Measurements from ENCODE around the gene SMIM35. TPM values are rescaled to one million over a fixed set of nuclear protein-coding genes. Genes with fewer than 3 reads are reported as not detected.

The SMIM35 gene
- total and polyA plus RNA-seq, 4 experiments from 2014 or later: 0.21 to 0.76 (median 0.50) TPM

DNA sequence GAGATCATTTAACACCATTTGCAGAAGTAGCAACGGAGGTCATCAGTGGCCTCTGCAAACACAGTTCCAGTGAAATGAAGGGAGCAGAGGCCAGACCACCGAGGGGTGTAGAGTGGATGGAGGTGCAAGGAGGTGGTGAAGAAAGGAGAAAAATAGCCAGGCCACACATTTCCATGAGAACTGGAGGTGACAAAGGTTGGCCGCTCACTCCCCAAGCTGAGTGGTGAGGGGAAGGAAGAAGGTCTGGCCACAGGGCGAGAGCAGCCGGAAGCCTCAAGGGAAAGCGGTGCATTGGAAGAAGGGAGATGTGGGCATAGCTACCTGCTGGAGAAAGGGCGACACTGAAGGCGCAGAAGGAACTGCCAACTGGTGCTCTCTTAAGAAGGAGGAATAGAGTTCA, 30.0 kb downstream of the SMIM35 start:
- no peaks in the 10 kb centered on the region for H3K9me3 ChIP-seq (ENCODE audit: control insufficient read depth in 1 of 2, low read length in 2 of 2)
- no peak overlapping the region for H3K4me3 ChIP-seq (ENCODE audit: low read length in 2 of 2)
- H3K27ac Mint-ChIP-seq: no peak overlapping the region
- DNase-seq: no peak
- no peaks in the 10 kb centered on the region for H3K36me3 ChIP-seq (ENCODE audit: insufficient read depth, low read length)
- H3K27me3 Mint-ChIP-seq: peaks cover 2% of the 10 kb centered on the region in 2 donors
- ChIA-PET CTCF (ENCODE audit: partially characterized antibody) (interaction anchor here (7.0 to 12.0 kb wide), 5 partner anchors 56 to 249 kb away, joined by 127 to 400 read pairs (median 211); partner anchors contain the start of gene IL10RA), POLR2A (ENCODE audit: partially characterized antibody) (interaction anchor here (1.2 kb wide), 1 partner anchor 222 kb away, joined by 3 read pairs; no protein-coding TSS in a partner anchor)
- H3K4me1 ChIP-seq (ENCODE audit: insufficient read depth, low read length): peaks cover 19% of the 10 kb centered on the region
- intact Hi-C loops (cut with micrococcal nuclease): no loop called here
- H3K36me3 Mint-ChIP-seq: no peaks in the 10 kb centered on the region
- no peaks in the 10 kb centered on the region for H3K9me3 Mint-ChIP-seq
- no peak overlapping the region for H3K4me3 Mint-ChIP-seq
- H3K27me3 ChIP-seq (ENCODE audit: insufficient read depth, low read length): no peaks in the 10 kb centered on the region
- no peak overlapping the region for H3K27ac ChIP-seq (ENCODE audit: low read depth, low read length)
- H3K4me1 Mint-ChIP-seq: peaks cover 13 to 22% (median 17%) of the 10 kb centered on the region in 4 donors

DNA sequence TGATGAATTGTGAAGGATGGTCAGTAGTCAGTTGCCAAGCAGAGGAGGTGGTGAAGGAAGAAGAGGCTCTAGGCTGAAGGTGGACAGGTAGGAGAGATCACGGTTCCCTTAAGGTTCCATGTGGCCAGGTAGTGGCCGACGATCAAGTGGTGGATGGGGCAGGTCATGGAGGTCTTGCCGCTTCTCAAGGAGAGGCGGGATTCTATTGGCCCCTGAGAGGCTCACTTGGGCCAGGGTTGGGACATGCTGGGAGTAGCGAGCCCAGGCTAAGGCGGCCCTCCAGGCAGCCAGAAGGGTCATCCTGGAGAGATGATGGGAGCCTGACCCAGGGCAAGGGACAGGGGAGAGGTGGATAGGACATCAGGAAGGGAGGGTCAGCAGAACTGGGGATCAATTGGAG, 30.8 kb downstream of the SMIM35 start:
- Histone ChIP-seq H3K27me3 (ENCODE audit: insufficient read depth, low read length) (no peaks in the 10 kb centered on the region), H3K36me3 (ENCODE audit: insufficient read depth, low read length) (no peaks in the 10 kb centered on the region), H3K4me1 (ENCODE audit: insufficient read depth, low read length) (peaks cover 27% of the 10 kb centered on the region), H3K9me3 (ENCODE audit: control insufficient read depth in 1 of 2, low read length in 2 of 2) (no peaks in the 10 kb centered on the region), H3K27ac (ENCODE audit: low read depth, low read length) (no peak overlapping the region), H3K4me3 (ENCODE audit: low read length in 2 of 2) (no peak overlapping the region)
- Mint-ChIP-seq H3K27me3 (peaks cover 2% of the 10 kb centered on the region in 2 donors), H3K36me3 (no peaks in the 10 kb centered on the region), H3K27ac (peak overlapping the region in 2 of 7 donors; percentile 39 to 61), H3K4me3 (no peak overlapping the region), H3K9me3 (no peaks in the 10 kb centered on the region), H3K4me1 (peaks cover 21 to 31% (median 25%) of the 10 kb centered on the region in 4 donors)
- intact Hi-C loops (cut with micrococcal nuclease): no loop called here
- DNase-seq: no peak
- CTCF ChIA-PET (ENCODE audit: partially characterized antibody): interaction anchor here (1.1 to 12.0 kb wide), 6 partner anchors 55 to 630 kb away, joined by 3 to 400 read pairs (median 182); partner anchors contain the start of gene IL10RA
- POLR2A ChIA-PET (ENCODE audit: partially characterized antibody): interaction anchor here (1.2 to 20.3 kb wide), 2 partner anchors 57 to 222 kb away, joined by 3 to 1775 read pairs; partner anchors contain the start of gene IL10RA

DNA sequence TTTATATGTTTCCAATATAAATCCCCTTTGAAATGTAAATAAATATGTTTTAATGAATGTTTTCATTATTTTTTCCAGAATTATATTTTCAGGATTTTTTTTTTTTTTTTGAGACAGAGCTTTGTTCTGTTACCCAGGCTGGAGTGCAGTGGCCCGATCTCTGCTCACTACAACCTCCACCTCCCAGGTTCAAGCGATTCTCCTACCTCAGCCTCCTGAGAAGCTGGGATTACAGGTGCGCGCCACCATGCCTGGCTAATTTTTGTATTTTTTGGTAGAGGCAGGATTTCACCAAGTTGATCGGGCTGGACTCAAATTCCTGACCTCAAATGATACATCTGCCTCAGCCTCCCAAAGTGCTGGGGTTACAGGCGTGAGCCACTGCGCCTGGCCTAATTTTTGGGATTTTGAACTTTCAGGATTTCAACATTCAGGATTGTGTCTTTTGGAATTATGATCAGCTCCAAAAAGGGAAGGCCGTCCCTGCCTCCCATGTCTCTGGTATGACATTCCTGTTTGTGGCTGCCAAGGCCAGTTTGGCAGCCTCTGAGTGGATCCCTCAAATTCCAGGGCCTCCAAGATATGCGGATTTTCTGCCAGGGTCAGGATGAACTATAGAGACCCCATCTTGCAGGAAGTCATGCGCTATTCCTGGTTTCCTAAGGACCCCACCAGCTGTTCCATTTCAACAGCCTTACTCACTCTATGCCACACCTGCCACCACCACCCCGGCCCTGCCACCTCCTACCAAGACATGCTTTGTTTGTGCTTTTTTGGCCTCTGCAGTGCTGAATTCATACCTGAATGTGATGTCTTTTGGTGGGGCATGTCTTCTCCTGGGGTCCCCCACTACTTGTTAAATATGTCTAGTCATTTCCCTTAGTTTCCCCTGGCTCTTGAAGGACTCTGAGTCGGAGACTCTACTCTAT, 31.8 kb downstream of the SMIM35 start:
- ChIA-PET CTCF (ENCODE audit: partially characterized antibody) (interaction anchor here (0.7 to 12.0 kb wide), 20 partner anchors 10 to 629 kb away, joined by 3 to 400 read pairs (median 16); partner anchors contain the start of genes IL10RA and TMPRSS13), POLR2A (ENCODE audit: partially characterized antibody) (interaction anchor here (1.1 to 20.3 kb wide), 3 partner anchors 56 to 239 kb away, joined by 5 to 1775 read pairs (median 39); partner anchors contain the start of gene IL10RA)
- Histone ChIP-seq H3K9me3 (ENCODE audit: control insufficient read depth in 1 of 2, low read length in 2 of 2) (no peaks in the 10 kb centered on the region), H3K27ac (ENCODE audit: low read depth, low read length) (no peak overlapping the region), H3K36me3 (ENCODE audit: insufficient read depth, low read length) (no peaks in the 10 kb centered on the region), H3K4me3 (ENCODE audit: low read length in 2 of 2) (no peak overlapping the region), H3K4me1 (ENCODE audit: insufficient read depth, low read length) (peaks cover 37% of the 10 kb centered on the region), H3K27me3 (ENCODE audit: insufficient read depth, low read length) (no peaks in the 10 kb centered on the region)
- Mint-ChIP-seq H3K4me1 (peaks cover 28 to 40% (median 34%) of the 10 kb centered on the region in 4 donors), H3K9me3 (no peaks in the 10 kb centered on the region), H3K27me3 (peaks cover 2% of the 10 kb centered on the region in 2 donors), H3K36me3 (no peaks in the 10 kb centered on the region), H3K27ac (peak overlapping the region in 3 of 7 donors; percentile 20 to 55 (median 23)), H3K4me3 (no peak overlapping the region)
- DNase-seq: no peak
- intact Hi-C loops (cut with micrococcal nuclease): no loop called here

DNA sequence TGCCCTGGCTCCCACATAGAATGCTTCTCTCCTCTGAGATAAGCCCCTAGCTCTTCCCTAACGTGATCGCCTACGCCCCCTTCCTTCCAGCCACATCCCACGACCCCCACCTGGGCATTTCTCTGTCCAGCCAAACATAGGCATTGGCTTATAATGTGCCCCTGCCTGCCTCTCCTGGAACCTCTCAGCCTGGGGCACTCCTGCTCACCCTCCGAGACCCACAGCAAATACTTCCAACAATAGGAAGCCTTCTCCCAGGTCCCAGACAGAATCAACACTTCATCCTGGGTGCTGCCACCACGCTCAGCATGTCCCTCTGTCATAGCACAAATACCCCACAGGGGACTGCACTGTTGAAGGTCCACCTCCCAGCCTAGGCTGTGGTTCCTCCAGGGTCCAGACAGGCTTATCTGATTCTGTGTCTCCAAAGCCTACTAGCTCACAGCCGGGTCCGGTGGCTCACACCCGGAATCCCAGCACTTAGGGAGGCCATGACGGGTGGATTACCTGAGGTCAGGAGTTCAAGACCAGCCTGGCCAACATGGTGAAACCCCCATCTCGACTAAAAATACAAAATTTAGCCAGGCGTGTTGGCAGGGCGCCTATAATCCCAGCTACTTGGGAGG, 34.1 kb downstream of the SMIM35 start:
- peak overlapping the region in 7 of 8 donors; percentile 34 to 71 (median 63) for H3K4me3 Mint-ChIP-seq
- Histone ChIP-seq H3K4me1 (ENCODE audit: insufficient read depth, low read length) (peaks cover 59% of the 10 kb centered on the region), H3K36me3 (ENCODE audit: insufficient read depth, low read length) (no peaks in the 10 kb centered on the region), H3K27ac (ENCODE audit: low read depth, low read length) (peak overlapping the region; percentile 48), H3K9me3 (ENCODE audit: control insufficient read depth in 1 of 2, low read length in 2 of 2) (no peaks in the 10 kb centered on the region), H3K27me3 (ENCODE audit: insufficient read depth, low read length) (no peaks in the 10 kb centered on the region), H3K4me3 (ENCODE audit: low read length in 2 of 2) (no peak overlapping the region)
- ChIA-PET CTCF (ENCODE audit: partially characterized antibody) (interaction anchor here (0.6 to 12.0 kb wide), 43 partner anchors 8 to 627 kb away, joined by 3 to 400 read pairs (median 8); partner anchors contain the start of genes FXYD2, IL10RA, TMPRSS13 and TMPRSS4), POLR2A (ENCODE audit: partially characterized antibody) (interaction anchor here (0.6 to 20.3 kb wide), 15 partner anchors 9 to 623 kb away, joined by 3 to 1775 read pairs (median 7); partner anchors contain the start of gene IL10RA)
- no peak for DNase-seq
- H3K36me3 Mint-ChIP-seq: no peaks in the 10 kb centered on the region
- peaks cover 40 to 60% (median 51%) of the 10 kb centered on the region in 4 donors for H3K4me1 Mint-ChIP-seq
- H3K27me3 Mint-ChIP-seq: peaks cover 0 to 2% of the 10 kb centered on the region in 2 donors
- intact Hi-C loops (cut with micrococcal nuclease): loop anchor here (1.0 kb wide), 4 partner anchors 208 to 245 kb away; no protein-coding TSS in a partner anchor
- H3K27ac Mint-ChIP-seq: peak overlapping the region; percentile 95 to 100 (median 98)
- no peaks in the 10 kb centered on the region for H3K9me3 Mint-ChIP-seq

DNA sequence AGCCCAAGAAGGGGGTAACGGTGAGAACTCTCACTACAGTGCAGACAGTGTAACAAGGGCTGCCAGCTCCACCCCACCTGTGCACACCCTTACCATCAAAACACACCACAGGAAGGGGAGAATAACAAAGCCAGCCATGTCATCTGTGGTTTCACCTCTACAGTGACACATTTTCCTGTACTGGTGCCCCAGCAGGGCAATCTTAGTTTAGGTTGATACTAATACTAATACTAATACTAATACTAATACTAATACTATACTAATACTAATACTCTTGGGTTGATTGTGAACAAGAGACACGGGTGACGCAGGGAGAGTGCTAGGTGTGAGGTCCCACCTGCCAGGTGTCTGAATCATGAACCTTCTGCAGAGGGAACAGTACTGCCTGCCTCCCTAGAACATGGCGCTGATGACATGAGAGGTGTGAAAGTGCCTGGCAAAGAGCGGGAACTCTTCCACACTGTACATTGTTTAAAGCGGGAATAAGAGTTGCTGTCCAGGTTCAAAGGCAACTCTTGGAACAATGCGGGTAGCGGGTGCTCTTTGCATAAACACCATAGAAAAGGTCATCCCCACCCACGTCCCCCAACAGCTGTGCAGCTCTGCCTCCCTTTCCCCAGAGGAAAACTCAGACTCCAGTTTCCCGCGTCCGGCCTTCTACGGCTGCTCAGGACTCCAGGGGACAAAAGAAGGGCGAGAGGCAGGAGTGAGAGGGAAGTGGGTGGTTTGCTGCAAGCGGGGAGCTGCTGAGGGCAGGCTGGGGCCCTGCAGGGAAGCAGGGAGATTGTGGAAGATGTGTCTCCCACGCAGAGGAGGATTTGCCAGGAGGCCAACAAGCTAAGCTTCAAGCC, 34.9 kb downstream of the SMIM35 start:
- peak; percentile 86 to 91 (median 89) for DNase-seq
- peak overlapping the region; percentile 57 for H3K27ac ChIP-seq (ENCODE audit: low read depth, low read length)
- CTCF ChIA-PET (ENCODE audit: partially characterized antibody): interaction anchor here (1.3 to 12.0 kb wide), 19 partner anchors 7 to 626 kb away, joined by 5 to 400 read pairs (median 22); partner anchors contain the start of genes IL10RA and TMPRSS13

DNA sequence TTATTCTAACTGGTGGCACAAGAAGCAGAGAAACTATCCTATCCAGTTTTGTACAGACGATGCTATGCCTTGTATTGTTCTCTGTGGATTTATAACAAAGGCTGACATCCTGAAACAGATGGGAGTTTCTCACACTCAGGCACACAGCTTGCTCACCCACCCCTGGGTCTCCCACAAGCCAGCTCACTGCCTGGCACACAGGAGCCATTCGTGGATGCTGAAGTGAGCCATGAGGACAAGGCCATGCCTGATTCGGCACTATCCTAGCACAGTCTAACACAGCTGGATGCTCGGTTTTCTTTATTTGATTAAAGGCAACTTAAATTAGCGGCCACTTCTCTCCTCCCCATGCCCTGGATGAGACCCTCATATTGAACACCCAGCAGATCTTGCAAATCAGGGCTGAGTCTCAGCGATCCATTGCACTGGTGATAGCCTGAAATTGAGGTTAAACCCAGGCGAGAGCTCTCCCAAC, 35.6 kb downstream of the SMIM35 start:
- peaks cover 52 to 72% (median 64%) of the 10 kb centered on the region in 4 donors for H3K4me1 Mint-ChIP-seq
- no peaks in the 10 kb centered on the region for H3K27me3 ChIP-seq (ENCODE audit: insufficient read depth, low read length)
- ChIA-PET CTCF (ENCODE audit: partially characterized antibody) (interaction anchor here (1.3 to 12.0 kb wide), 12 partner anchors 10 to 244 kb away, joined by 5 to 400 read pairs (median 52); partner anchors contain the start of gene IL10RA), POLR2A (ENCODE audit: partially characterized antibody) (interaction anchor here (0.7 to 20.3 kb wide), 18 partner anchors 9 to 243 kb away, joined by 3 to 1775 read pairs (median 6); partner anchors contain the start of gene IL10RA)
- H3K4me1 ChIP-seq (ENCODE audit: insufficient read depth, low read length): peaks cover 74% of the 10 kb centered on the region
- peak overlapping the region; percentile 4 to 33 for H3K4me3 ChIP-seq (ENCODE audit: low read length in 2 of 2)
- H3K9me3 Mint-ChIP-seq: no peaks in the 10 kb centered on the region
- no peaks in the 10 kb centered on the region for H3K36me3 ChIP-seq (ENCODE audit: insufficient read depth, low read length)
- no peak for DNase-seq
- H3K4me3 Mint-ChIP-seq: peak overlapping the region in 7 of 8 donors; percentile 69 to 93 (median 80)
- H3K27ac Mint-ChIP-seq: peak overlapping the region; percentile 95 to 100 (median 99)
- H3K27ac ChIP-seq (ENCODE audit: low read depth, low read length): peak overlapping the region; percentile 57
- H3K9me3 ChIP-seq (ENCODE audit: control insufficient read depth in 1 of 2, low read length in 2 of 2): no peaks in the 10 kb centered on the region
- intact Hi-C loops (cut with micrococcal nuclease): loop anchor here (1.0 kb wide), 4 partner anchors 44 to 101 kb away; partner anchors contain the start of gene IL10RA
- H3K36me3 Mint-ChIP-seq: no peaks in the 10 kb centered on the region
- H3K27me3 Mint-ChIP-seq: peaks cover 0 to 2% of the 10 kb centered on the region in 2 donors

More for the DNA sequence above, 34.9 kb downstream of the SMIM35 start:
- Histone ChIP-seq H3K4me1 (ENCODE audit: insufficient read depth, low read length) (peaks cover 67% of the 10 kb centered on the region), H3K36me3 (ENCODE audit: insufficient read depth, low read length) (no peaks in the 10 kb centered on the region), H3K27me3 (ENCODE audit: insufficient read depth, low read length) (no peaks in the 10 kb centered on the region), H3K4me3 (ENCODE audit: low read length in 2 of 2) (peak overlapping the region in 1 of 2 donors; percentile 33), H3K9me3 (ENCODE audit: control insufficient read depth in 1 of 2, low read length in 2 of 2) (no peaks in the 10 kb centered on the region)
- Mint-ChIP-seq H3K36me3 (no peaks in the 10 kb centered on the region), H3K4me3 (peak overlapping the region in 7 of 8 donors; percentile 69 to 93 (median 80)), H3K27ac (peak overlapping the region; percentile 95 to 100 (median 99)), H3K9me3 (no peaks in the 10 kb centered on the region), H3K27me3 (peaks cover 0 to 2% of the 10 kb centered on the region in 2 donors), H3K4me1 (peaks cover 45 to 68% (median 59%) of the 10 kb centered on the region in 4 donors)
- intact Hi-C loops (cut with micrococcal nuclease): loop anchor here (1.0 kb wide), 4 partner anchors 45 to 102 kb away; partner anchors contain the start of gene IL10RA
- POLR2A ChIA-PET (ENCODE audit: partially characterized antibody): interaction anchor here (0.7 to 20.3 kb wide), 21 partner anchors 9 to 243 kb away, joined by 3 to 1775 read pairs (median 6); partner anchors contain the start of gene IL10RA
